GM19395 (cell line): ENCODE data around the gene C10orf62.

ENCODE experiments used
- ATAC-seq: cut with Tn5 transposase; IDR thresholded peaks from one replicate; pipeline ENCODE4 v1.9.1; 2021; ENCODE audit warnings: mild to moderate bottlenecking, moderate library complexity; ENCODE audit not compliant: unreplicated experiment

The C10orf62 gene

DNA sequence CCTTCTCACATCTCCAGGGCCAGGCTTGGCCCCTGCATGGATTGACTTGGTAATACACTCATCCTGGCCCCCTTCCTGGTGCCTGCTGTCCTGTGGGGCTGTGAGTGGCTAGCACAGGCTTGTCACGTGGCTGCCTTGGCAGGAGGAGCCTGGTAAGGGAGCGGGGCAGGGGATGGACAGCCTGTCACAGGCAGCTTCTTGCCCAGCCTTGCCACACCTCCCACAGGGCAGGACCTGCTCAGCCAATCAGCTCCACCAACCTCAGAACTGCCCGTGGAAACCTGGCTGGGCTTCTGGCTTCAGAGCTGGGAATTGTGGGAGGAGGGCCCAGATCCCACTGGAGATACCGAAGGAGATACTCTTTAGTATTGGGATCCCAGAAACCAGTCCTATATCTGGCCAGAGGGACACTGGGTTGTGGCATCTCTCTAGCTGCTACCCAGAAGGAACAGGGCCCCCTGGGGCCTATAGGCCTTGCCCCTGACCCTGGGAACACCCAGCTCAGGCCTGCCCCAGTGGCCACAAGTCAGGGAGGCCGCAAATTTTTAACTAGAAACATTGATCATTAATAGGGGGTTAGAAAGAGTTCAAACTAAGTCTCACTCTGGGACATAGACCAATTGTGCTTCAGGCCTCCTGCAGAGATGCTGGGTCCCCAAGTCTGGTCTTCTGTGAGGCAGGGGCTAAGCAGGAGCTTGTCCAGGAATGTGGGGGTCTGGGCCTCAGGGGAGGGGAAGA lies 5.3 kb upstream of the C10orf62 start, which contains the start of gene HOGA1:
HOGA1 (plus strand) TSS at position 330 of the 738 bp plus-strand sequence; CDS start at position 645, 315 bp downstream.
- ATAC-seq = peak; percentile 65

DNA sequence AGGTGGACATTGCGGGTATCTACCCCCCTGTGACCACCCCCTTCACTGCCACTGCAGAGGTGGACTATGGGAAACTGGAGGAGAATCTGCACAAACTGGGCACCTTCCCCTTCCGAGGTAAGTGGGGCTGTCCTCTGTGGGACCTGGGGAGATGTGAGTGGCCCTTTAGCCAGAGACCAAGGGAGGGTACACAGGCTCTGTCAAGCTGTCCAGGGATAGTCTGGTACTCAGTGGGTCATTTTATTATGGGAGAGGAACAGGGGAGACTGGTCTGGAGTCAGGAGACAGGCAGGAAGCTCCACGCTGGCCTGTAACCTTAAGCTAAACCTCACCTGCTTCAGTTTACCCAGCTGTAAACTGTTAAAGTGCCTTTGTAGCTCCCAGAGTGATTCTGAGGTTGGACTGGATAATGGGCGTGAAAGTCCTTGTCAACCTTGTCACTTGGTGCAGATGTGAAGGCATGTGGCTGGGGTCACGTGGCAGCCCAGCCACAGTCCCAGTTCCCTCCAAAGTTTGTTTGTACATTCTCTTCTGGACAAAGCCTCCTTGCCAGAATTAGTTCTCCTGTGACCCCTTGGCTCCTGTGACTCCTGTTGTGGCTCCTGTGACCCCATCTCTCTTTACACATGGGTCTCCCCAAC lies 4.6 kb upstream of the C10orf62 start:
- ATAC-seq = no peak

DNA sequence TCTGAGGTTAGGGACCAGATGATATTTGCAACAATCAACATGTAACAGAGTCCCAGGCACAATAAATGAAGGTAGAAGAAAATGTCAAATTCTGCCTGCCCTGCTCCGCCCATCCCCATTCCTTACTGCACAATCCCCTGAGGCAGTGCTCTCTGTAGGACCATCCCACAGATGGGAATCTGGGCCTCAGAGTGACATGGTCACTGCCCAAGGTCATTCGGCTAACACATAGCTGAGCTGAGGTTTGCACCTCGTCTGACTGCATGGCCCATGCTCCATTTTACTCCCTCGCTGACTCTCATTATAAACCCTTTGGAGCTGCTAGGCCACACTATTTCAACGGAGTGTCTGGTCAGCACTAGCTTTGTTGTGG lies 4.1 kb upstream of the C10orf62 start:
- no peak for ATAC-seq

DNA sequence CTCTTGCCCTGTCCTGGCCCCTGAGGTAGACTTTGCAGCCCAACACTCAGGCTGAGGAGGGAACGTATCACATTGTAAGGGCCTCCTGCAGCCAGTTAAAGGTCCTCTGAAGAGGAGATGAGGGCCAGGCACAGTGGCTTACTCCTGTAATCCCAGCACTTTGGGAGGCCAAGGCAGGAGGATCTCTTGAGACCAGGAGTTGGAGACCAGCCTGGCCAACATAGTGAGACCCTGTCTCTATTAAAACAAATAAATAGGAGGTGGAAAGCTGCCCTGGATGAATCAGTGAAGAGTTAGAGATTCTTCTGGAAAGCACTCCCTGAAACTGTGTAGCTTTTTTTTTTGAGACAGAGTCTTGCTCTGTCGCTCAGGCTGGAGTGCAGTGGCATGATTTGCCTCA lies 2.3 kb upstream of the C10orf62 start:
- ATAC-seq = no peak

DNA sequence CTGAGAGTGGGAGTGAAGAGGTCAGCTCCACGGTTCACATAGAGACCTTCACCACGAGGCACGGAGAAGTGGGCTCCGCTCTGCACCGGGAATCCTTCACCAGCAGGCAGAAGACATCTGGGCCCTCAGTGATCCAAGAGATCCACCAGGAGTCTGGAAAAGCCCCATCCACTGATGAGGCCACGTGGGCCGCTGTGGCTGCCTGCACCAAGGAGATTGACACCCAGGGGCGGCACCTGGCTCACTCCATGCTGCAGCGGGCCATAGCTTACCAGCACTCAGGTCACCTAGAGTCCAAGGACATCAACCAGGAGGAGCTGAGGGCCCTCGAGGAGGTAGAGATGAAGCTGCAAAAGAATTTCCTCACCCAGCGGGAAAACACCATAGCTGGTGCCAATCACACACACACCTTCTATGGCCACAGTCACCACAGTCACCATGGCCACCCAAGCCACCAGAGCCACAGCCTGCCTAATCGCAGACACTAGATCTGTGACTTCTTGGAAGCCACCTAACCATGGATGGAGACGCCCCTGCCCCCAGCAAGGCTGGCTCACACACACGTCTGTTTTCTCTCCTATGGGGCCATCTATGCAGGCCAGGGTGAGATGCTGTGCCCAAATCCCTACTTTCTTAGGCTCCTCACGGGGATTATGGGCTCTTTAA lies 694 bp downstream of the C10orf62 start:
- ATAC-seq = no peak

DNA sequence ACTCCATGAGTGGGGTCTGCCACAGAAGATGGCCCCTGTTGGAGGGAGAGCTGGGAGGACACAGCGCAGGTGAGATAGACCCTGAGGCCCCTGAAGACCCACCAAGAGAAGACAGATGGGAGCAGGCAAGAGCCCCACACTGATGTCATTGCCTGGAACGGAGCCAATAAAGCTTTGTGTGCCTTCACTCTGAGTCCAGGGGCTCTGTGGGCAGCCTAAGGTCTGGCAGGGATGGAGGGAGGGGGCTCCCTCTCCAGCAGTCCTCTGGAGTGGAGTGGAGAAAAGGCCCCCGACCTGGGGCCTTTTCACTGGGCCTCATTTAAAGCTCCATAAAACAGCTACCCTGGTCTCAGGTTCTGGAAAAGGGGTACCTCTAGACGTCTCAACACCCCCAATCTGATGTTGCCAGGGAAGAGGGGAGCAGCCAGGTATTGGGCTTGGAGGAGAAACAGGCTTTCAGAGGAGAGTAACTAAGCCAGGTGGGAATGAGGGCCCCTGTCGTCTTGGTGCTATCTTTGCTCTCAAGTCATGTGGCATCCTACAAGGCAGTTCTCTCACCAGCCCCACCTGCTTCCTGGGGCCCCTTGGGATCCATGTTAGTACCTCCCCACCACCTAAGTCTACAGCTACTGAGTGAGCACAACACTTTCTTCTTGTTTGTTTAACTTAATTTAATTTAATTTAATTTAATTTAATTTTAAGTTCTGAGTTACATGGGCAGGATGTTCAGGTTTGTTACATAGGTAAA lies 1.4 kb downstream of the C10orf62 start:
- ATAC-seq = no peak

DNA sequence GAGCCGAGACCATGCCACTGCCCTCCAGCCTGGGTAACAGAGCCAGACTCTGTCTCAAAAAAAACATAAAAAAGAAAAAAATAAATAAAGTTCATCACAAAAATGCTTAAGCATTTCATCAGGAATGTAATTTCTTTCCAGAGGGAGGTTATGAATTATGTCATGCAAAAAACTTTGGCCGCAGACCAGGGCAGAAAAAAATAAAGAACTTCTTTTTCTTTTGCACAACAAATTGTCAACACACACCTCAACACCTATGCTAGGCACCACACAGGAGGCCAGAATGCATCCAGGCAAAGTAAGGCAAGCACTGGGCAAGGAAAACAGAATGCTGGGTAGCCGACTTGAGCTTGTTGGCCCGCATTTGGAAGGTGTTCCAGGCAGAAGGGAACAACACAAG lies 3.9 kb downstream of the C10orf62 start:
- ATAC-seq = no peak

DNA sequence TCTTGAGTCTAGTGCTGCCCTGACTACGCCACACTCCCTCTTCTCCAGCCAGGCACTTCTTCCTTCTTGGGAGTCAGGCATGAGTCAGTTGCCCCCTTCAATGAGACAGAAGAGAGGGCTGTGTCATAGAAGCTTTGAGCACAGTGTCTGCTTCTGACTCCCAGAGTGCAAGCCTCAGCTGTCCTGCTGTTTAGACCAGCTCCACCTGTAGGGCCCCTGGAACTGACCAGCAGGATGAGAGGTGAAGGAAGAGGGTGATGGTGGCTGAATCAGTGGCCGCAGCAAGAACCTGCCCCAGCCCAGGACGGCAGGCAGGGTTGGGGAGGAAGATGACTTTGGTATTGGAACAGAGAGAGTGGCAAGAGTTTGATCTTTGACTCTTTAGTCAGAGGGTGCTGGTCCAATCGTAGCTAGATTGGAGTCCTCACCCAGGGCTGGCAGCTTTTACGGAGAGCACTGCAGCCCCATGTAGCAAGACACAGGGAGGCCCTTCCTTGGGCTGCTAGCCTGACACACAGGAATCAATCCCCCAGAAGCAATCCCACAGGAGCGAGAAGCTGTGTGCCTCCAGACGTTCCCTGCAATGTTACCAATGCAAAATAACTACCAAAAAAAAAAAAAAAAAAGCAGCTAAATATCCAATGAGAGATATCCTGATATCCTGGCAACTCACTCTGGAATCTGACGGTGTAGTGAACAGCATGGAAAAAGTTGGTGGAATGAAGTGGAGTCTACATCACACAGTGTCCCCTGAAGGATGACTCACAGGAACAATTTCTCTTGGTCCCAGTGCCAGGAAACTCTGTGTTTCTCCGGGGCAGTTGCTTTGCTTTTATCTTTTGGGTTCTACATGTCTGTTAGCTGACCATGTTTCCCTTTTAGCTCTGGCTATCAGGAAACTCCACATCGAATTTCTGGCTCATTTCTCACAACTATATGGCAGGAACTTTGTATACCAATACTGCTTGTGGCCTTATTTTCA lies 6.9 kb downstream of the C10orf62 start:
- ATAC-seq = no peak

DNA sequence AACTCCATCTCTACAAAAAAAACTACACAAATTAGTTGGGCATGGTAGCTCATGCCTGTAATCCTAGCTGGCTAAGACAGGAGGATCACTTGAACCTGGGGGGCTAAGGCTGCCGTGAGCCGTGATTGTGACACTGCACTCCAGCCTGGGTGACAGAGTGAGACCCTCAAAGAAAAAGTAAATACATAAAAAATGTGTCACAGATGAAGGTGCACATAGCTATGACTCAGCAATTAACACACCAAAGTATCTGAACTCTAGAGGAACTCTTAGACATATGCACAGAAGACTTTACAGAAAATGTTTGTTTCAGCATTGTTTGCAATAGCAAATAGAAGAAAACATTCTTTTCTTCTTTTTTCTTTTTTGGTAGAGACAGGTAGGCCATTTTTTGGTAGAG lies 8.3 kb downstream of the C10orf62 start:
- ATAC-seq = no peak

DNA sequence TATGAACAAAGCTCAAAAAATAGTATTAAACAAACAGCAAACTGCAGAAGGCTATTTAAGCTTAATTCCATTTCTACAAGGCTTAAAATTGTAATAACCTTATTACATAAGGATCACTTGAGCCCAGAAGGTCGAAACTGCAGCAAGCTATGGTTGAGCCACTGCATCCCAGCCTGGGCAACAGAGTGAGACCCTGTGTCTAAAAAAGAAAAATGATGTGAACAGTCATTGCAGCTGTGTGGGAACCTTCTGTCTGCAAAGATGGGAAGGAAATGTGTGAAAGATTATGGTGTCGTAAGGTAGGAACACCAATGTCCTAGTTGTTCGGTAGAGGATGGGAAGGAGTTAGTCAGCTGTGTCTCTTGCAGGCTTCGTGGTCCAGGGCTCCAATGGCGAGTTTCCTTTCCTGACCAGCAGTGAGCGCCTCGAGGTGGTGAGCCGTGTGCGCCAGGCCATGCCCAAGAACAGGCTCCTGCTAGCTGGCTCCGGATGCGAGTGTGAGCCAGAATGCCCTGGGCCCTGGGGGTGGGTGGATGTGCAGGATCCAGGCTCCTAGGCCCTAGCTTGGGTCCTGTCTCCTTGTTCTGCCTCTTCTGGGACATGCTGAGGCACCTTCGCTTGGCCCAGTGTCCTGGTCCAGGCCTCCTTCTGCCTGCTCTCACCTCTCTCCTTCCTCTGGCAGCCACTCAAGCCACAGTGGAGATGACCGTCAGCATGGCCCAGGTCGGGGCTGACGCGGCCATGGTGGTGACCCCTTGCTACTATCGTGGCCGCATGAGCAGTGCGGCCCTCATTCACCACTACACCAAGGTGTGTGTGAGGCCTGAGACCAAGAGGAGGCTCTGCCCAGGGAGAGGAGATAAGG lies 9.1 kb downstream of the C10orf62 start:
- ATAC-seq = no peak

DNA sequence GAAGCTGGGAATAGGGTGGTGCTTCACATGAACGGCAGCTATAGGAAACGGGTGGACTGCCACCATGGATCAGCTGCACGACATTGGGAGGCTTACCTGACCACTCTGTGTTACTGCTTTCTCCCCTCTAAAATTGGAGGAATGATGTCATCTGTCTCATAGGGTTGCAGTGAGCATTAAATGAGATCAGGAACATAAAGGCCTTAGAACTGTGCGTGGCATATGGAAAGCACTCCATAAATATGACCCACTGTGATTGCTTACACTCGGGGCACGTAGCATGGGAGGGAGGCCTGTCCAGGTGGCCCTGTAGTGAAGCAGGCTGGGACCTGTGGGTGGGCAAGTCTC lies 9.7 kb downstream of the C10orf62 start:
- no peak for ATAC-seq

DNA sequence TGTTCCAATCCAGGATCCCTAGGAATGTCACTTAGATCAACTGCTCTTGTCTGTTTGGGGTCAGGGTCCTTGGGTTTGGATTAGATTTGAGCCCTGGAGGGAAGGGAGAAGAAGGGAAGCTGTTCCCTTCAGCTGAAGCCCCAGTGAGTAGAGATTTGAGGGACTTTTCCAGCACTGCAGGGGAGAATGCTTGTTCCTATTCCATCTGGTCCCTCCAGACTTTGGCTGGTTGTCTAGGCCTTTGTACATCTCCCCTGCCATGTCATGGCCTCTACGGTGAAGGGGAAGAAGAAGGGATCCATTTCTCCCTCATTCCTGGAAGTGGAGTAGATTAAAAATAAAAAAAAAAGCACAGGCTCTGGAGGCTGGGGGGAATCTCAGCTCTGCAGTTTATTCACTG lies 11.1 kb downstream of the C10orf62 start:
- no peak for ATAC-seq

DNA sequence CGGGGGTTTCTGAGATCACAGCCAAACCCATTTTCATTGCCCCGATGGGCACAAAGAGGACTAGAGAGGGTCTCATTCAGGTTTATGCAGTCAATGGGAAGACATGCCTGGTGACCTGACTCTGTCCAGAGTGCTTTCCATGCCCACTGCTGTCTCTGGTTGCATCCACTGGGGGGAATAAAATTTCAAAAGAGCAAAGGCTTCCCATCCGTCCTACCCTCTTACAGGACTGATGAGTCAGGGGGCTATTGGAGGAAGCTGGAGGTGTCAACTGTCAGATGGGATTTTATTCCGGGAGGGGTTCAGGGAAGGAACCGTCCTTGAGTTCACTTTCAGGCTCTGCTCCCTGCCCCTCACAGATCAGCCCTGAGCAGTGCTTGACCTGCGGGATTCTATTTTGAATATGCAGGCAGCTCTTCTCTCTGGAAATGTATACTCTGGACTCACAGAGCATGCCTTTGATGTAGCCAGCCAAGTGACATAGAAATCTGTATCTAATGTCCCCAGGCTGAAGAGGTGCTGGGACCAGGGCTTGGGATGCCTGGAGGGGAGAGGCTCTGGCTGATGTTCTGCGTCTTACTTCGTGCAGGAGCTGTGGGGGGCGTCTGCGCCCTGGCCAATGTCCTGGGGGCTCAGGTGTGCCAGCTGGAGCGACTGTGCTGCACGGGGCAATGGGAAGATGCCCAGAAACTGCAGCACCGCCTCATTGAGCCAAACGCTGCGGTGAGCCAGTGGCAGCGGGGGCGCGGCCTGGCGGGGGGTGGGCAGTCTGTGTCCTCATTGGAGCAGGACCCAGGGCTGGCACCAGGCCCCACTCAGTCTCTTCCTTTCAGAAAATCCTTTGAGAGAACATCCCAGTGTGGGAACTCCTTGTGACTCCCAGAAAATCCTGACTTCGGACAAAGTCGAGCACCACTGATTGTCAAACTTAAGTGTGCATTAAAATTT lies 12.0 kb downstream of the C10orf62 start:
- ATAC-seq = no peak

DNA sequence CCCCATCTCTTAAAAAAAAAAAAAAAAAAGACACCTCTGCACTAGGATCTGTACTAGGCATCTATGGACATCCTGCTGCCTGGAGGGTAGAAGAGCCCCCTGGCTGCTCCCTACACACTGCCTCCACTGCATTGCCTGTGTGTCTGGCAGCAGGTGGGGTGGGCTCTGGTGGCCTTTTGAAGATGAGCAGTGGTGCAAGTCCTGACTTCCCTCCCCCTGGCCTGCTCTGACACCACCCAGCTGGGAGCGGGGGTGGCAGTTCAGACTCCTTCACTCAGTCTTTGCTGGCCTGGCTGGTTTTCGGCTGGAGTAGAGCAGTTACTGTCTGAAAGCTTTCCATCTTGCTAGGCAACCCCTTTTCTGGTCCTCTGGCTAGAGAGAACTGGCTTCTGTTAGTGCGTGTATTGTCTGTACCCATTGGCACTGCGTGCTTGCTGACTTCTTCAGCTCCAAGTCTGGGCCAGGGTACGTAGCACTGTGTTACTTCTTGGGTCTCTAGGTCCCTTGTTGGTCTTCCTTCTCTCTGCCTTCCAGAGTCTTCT lies 17.6 kb downstream of the C10orf62 start:
- no peak for ATAC-seq

DNA sequence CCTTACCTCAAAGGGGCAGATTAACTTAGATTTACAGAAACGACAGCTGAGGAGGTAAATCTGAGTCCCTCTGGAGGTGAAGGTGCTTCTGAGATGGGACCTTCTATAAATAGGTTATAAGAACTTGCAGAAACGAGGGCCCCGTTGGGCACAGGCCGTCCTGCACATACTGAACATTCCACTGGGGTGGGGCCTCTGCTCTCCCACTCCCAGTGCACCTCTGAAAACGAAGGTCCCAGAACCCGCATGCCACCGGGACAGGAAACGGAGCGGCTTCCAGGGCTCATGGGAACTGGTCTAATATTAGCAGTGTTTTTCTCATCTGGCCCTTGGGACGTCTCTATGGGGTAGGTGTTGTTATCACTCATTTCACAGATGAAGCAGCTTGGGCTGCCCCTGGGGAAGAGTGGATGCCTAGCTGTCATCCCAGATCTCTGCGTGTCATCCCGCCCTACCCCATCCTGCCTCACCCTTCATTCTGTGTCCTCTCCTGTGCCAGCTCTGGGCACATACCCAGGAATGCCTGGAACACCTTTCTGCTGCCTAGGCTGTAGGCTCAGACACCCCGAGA lies 19.6 kb downstream of the C10orf62 start:
- ATAC-seq = no peak

DNA sequence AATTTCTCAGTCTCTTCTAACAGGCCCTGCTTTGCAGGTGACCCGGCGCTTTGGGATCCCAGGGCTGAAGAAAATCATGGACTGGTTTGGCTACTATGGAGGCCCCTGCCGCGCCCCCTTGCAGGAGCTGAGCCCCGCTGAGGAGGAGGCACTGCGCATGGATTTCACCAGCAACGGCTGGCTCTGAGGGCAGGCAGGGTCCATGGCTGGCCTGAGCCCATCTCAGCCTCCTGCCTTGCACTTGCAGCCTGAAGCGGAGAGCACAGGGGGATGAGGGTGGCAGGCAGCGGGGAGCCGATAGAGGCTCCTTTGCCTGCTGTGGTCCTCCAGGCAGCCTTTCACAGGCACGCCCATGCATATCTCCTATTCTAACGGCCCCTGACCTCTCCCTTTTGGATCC lies 22.0 kb downstream of the C10orf62 start:
- no peak for ATAC-seq

DNA sequence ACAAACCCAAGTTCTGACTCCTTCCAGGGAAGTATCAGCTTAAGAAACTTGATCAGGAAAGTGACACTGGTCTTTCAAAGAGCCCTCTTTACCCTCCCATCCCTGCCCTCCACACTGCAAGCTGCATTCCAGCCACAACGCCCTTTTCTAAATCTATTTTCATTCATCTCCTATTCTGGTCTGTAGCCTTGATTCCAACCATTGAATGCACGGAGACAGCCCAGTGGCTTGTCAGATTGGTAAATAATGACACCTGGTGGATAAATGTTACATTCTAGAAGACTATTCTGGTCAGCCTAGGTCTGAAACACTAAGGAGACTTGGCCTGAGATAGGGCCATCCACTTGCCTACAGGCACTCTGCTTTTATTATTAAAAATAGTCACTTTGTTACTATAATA lies 22.9 kb downstream of the C10orf62 start:
- no peak for ATAC-seq

DNA sequence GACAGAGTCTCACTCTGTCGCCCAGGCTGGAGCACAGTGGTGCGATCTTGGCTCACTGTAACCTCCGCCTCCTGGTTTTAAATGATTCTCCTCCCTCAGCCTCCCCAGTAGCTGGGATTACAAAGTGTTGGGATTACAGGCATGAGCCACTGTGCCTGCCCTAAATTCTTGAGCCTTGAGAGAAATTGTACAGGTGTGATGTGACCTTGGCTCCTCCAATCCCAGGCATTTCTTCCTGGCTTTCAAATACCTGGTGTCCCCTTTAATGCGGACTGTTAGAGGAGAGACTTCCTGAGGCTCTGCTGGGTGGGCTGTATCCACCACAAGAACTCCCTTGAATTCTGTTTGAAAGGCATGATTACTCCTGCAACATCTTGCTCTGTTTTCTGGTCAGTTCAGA lies 28.8 kb downstream of the C10orf62 start:
- no peak for ATAC-seq
